Measurements from ENCODE around the gene RBMX2. TPM values are rescaled to one million over a fixed set of nuclear protein-coding genes. Genes with fewer than 3 reads are reported as not detected.
"Not testable (repeated sequence)": the region's sequence is repeated elsewhere in the genome, so short reads cannot be mapped to it uniquely, and the experiment has no call there.

RBMX2 gene
- total RNA-seq, 2 experiments from 2014 or later = 19.5 to 21.9 TPM

DNA sequence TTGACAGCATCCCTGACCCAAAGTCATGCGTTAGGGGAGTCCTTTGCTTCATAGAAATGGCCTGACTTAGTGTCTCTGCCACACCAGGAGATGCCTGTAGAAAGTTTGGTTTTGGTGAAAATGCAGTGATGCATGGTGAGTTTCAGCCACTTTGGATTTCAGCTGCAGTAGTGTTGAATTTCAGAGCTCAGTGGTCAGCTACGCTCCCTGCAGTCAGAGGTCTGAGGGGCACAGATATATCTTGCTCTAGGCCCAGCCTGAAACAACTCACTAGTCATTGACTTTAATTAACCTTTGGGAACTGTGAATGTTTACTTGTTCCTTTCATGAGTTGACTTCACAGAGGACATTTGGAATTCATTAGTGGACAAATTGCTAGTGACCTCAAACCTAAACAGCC, 17.5 kb downstream of the RBMX2 start:
- ChIA-PET POLR2A (no interaction called here), CTCF (ENCODE audit: unreplicated experiment) (no interaction called here)
- intact Hi-C loops (cut with micrococcal nuclease; ENCODE audit: unreplicated experiment) = no loop called here
- Histone ChIP-seq H4K20me1 (ENCODE audit: insufficient read depth, low read length) (no peaks in the 10 kb centered on the region), H3K9me3 (ENCODE audit: low read length) (no peaks in the 10 kb centered on the region), H3K9me2 (ENCODE audit: insufficient read depth, low read length) (no peaks in the 10 kb centered on the region), H3K4me1 (ENCODE audit: insufficient read depth, low read length, poor library complexity, severe bottlenecking) (no peaks in the 10 kb centered on the region), H3K27ac (ENCODE audit: low read depth, low read length, poor library complexity, severe bottlenecking) (no peak overlapping the region), H3K79me2 (ENCODE audit: insufficient read depth, low read depth, low read length) (no peaks in the 10 kb centered on the region), H3K4me2 (ENCODE audit: low read length) (no peak overlapping the region), H2AFZ (ENCODE audit: low read length) (no peak overlapping the region), H3K36me3 (ENCODE audit: insufficient read depth, low read length) (no peaks in the 10 kb centered on the region), H3K4me3 (ENCODE audit: low read depth, low read length, poor library complexity, severe bottlenecking) (no peak overlapping the region)
- no TSS peak for BruUV-seq (replicated peaks)
- TF ChIP-seq, protein P1, sequence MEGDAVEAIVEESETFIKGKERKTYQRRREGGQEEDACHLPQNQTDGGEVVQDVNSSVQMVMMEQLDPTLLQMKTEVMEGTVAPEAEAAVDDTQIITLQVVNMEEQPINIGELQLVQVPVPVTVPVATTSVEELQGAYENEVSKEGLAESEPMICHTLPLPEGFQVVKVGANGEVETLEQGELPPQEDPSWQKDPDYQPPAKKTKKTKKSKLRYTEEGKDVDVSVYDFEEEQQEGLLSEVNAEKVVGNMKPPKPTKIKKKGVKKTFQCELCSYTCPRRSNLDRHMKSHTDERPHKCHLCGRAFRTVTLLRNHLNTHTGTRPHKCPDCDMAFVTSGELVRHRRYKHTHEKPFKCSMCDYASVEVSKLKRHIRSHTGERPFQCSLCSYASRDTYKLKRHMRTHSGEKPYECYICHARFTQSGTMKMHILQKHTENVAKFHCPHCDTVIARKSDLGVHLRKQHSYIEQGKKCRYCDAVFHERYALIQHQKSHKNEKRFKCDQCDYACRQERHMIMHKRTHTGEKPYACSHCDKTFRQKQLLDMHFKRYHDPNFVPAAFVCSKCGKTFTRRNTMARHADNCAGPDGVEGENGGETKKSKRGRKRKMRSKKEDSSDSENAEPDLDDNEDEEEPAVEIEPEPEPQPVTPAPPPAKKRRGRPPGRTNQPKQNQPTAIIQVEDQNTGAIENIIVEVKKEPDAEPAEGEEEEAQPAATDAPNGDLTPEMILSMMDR (conservative IDR thresholded peaks at IDR 0.05; ENCODE audit: low read length) = no peak
- TF ChIP-seq EZH2phosphoT487 (IDR thresholded peaks at IDR 0.05; ENCODE audit: borderline replicate concordance, low read depth, low read length) = no peak
- DNase-seq (ENCODE audit: low spot score) = no peak

DNA sequence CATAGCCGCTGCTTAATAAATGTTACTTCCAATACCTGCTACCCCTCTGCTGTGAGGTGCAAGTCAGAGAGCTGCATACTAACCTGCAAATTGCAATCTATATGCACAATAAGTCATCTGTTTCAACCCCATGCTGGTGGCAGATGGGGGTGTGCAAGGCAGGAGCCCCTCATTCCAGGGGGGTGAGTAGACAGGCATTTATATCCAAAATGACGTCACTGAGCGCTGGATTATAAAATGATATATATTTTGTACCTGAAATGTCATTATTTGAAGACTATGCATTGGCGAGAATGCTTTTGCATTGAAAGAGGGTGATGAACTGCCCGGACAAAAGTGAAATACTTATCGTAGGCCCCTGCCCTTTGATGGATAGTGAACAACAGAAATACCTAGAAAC, 24.7 kb downstream of the RBMX2 start:
- intact Hi-C loops (cut with micrococcal nuclease; ENCODE audit: unreplicated experiment) = no loop called here
- no peak overlapping the region for H2AFZ ChIP-seq (ENCODE audit: low read length)
- H3K27ac ChIP-seq (ENCODE audit: low read depth, low read length, poor library complexity, severe bottlenecking) = no peak overlapping the region
- no peaks in the 10 kb centered on the region for H4K20me1 ChIP-seq (ENCODE audit: insufficient read depth, low read length)
- H3K4me2 ChIP-seq (ENCODE audit: low read length) = no peak overlapping the region
- H3K4me3 ChIP-seq (ENCODE audit: low read depth, low read length, poor library complexity, severe bottlenecking) = no peak overlapping the region
- POLR2A ChIA-PET = no interaction called here
- no TSS peak for BruUV-seq (replicated peaks)
- H3K4me1 ChIP-seq (ENCODE audit: insufficient read depth, low read length, poor library complexity, severe bottlenecking) = no peaks in the 10 kb centered on the region
- no peaks in the 10 kb centered on the region for H3K9me3 ChIP-seq (ENCODE audit: low read length)
- H3K9me2 ChIP-seq (ENCODE audit: insufficient read depth, low read length) = no peaks in the 10 kb centered on the region
- CTCF ChIA-PET (ENCODE audit: unreplicated experiment) = no interaction called here
- TF ChIP-seq EZH2phosphoT487 (IDR thresholded peaks at IDR 0.05; ENCODE audit: borderline replicate concordance, low read depth, low read length) = no peak
- TF ChIP-seq, protein P1 (conservative IDR thresholded peaks at IDR 0.05; ENCODE audit: low read length) = no peak
- H3K36me3 ChIP-seq (ENCODE audit: insufficient read depth, low read length) = no peaks in the 10 kb centered on the region
- no peaks in the 10 kb centered on the region for H3K79me2 ChIP-seq (ENCODE audit: insufficient read depth, low read depth, low read length)
- DNase-seq (ENCODE audit: low spot score) = no peak

DNA sequence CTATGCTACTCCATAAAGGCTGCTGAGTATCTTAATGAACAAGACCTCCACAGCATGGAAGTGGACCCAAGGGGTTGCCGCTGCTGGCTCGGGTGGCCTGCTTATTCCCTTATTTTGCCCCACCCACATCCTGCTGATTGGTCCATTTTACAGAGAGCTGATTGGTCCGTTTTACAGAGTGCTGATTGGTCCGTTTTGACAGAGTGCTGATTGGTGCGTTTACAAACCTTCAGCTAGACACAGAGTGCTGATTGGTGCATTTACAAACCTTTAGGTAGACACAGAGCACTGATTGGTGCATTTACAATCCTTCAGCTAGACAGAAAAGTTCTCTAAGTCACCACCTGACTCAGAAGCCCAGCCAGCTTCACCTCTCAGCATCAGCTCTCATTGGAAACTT, 27.4 kb downstream of the RBMX2 start:
- H3K4me2 ChIP-seq (ENCODE audit: low read length); H2AFZ ChIP-seq (ENCODE audit: low read length); intact Hi-C loops (cut with micrococcal nuclease; ENCODE audit: unreplicated experiment); BruUV-seq (replicated peaks); H3K4me1 ChIP-seq (ENCODE audit: insufficient read depth, low read length, poor library complexity, severe bottlenecking); H3K4me3 ChIP-seq (ENCODE audit: low read depth, low read length, poor library complexity, severe bottlenecking); CTCF ChIA-PET (ENCODE audit: unreplicated experiment); H3K36me3 ChIP-seq (ENCODE audit: insufficient read depth, low read length); H4K20me1 ChIP-seq (ENCODE audit: insufficient read depth, low read length); POLR2A ChIA-PET; DNase-seq (ENCODE audit: low spot score); H3K9me2 ChIP-seq (ENCODE audit: insufficient read depth, low read length); H3K27ac ChIP-seq (ENCODE audit: low read depth, low read length, poor library complexity, severe bottlenecking); H3K9me3 ChIP-seq (ENCODE audit: low read length); H3K79me2 ChIP-seq (ENCODE audit: insufficient read depth, low read depth, low read length): not testable (repeated sequence)

All from OCI-LY7 (cell line).